Mesothelial cell of epicardium (in vitro differentiated cells): ENCODE measurements around the gene CPLX3. TPM values are rescaled to one million over a fixed set of nuclear protein-coding genes. Genes with fewer than 3 reads are reported as not detected.

Experiments
- DNase-seq, 2 experiments: peaks; one replicate each; pipeline ENCODE4 v3.0.0; 2021; ENCODE audit warnings: low spot score in 2 of 2; ENCODE audit not compliant: unreplicated experiment in 2 of 2
- H3K27ac Mint-ChIP-seq: 2 replicates; pipeline ENCODE4 v1.8.0; 2021; ENCODE audit warnings: mixed read lengths
- H3K27me3 Mint-ChIP-seq: 2 replicates; pipeline ENCODE4 v1.8.0; 2021; ENCODE audit warnings: low read depth, mixed read lengths
- H3K36me3 Mint-ChIP-seq: 2 replicates; pipeline ENCODE4 v1.8.0; 2021; ENCODE audit warnings: mixed read lengths
- H3K4me1 Mint-ChIP-seq: 2 replicates; pipeline ENCODE4 v1.8.0; 2021; ENCODE audit warnings: mixed read lengths
- H3K4me3 Mint-ChIP-seq: 2 replicates; pipeline ENCODE4 v1.8.0; 2021; ENCODE audit warnings: mild to moderate bottlenecking, moderate library complexity, mixed read lengths
- H3K9me3 Mint-ChIP-seq: 2 replicates; pipeline ENCODE4 v1.8.0; 2021; ENCODE audit warnings: mixed read lengths
- total RNA-seq: library from RNA; stranded (reverse); gene quantifications from 3 replicates; pipeline ENCODE4 v1.2.1, GENCODE V29; 2021
- TF ChIP-seq, protein P1 (sequence below): fragments of 200-600 bp; sonication (generic); IDR thresholded peaks from one replicate; pipeline ENCODE4 v1.5.0; 2021; ENCODE audit warnings: antibody characterized with exemption; ENCODE audit not compliant: unreplicated experiment

CPLX3 gene
- total RNA-seq, 1 donor from 2014 or later, result not detected

DNA sequence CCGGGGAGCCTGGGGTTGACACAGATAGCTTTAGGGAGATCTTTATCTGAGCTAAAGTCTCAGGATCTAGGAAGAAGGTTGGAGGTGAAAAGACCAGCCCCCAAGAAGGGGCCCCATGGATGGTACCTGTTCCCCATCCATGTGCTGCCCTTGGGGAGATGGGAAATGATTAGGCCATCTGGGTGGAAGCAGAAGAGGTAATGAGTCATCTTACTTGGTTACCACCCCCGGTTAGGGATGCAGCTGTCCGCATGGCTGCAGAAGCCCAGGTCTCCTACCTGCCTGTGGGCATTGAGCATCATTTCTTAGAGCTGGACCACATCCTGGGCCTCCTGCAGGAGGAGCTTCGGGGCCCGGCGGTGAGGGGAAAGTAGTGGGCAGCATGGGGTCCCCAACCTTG, 3.1 kb upstream of the CPLX3 start:
- Mint-ChIP-seq H3K36me3 (no peaks in the 10 kb centered on the region), H3K4me1 (peaks cover 2% of the 10 kb centered on the region), H3K27ac (no peak overlapping the region), H3K4me3 (no peak overlapping the region), H3K9me3 (no peaks in the 10 kb centered on the region), H3K27me3 (peaks cover 72% of the 10 kb centered on the region)
- TF ChIP-seq, protein P1, sequence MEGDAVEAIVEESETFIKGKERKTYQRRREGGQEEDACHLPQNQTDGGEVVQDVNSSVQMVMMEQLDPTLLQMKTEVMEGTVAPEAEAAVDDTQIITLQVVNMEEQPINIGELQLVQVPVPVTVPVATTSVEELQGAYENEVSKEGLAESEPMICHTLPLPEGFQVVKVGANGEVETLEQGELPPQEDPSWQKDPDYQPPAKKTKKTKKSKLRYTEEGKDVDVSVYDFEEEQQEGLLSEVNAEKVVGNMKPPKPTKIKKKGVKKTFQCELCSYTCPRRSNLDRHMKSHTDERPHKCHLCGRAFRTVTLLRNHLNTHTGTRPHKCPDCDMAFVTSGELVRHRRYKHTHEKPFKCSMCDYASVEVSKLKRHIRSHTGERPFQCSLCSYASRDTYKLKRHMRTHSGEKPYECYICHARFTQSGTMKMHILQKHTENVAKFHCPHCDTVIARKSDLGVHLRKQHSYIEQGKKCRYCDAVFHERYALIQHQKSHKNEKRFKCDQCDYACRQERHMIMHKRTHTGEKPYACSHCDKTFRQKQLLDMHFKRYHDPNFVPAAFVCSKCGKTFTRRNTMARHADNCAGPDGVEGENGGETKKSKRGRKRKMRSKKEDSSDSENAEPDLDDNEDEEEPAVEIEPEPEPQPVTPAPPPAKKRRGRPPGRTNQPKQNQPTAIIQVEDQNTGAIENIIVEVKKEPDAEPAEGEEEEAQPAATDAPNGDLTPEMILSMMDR, result no peak
- no peak for DNase-seq

DNA sequence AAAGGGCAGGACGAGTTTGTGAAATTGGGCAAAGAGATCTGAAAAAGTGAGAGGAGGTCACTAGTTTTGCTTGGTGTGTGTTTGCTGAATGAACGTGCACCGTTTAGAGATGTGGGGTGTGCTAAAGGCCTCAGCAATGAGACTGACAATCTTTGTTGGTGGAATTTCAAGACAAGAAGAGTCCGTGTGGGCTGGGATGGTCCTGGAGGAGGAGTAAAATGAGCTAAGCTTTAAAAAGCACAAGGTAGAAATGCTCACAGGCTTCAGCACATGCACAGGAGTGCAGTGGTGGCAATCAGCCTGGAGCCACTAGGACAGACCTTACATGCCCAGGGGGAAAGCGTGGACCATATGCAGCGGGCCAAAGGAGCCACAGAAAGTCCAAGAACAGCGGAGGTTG, 1.5 kb upstream of the CPLX3 start:
- H3K27ac Mint-ChIP-seq, result no peak overlapping the region
- no peaks in the 10 kb centered on the region for H3K9me3 Mint-ChIP-seq
- H3K4me3 Mint-ChIP-seq, result no peak overlapping the region
- TF ChIP-seq, protein P1, result no peak
- DNase-seq, result no peak
- H3K36me3 Mint-ChIP-seq, result no peaks in the 10 kb centered on the region
- peaks cover 78% of the 10 kb centered on the region for H3K27me3 Mint-ChIP-seq
- H3K4me1 Mint-ChIP-seq, result peaks cover 2% of the 10 kb centered on the region

DNA sequence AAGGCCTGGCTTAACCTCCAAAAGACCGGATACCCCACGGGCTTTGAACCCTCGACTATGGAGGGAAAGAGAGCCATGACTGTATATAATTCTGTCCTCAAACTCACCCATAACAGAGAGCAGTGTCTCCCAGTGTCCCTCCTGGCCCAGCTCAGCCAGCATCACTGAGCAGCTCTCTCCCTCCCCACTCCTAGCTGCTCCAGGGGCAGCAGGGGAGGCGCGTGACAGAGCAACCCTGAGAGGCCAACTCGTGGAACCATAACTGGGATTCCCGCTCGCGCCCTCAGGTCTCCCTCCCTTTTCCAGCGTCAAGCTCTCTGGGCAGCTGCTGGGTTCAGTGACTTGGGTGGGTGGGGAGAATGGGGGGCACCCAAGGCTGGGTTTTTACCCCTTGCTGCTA, 561 bp upstream of the CPLX3 start:
- no peaks in the 10 kb centered on the region for H3K36me3 Mint-ChIP-seq
- peaks cover 83% of the 10 kb centered on the region for H3K27me3 Mint-ChIP-seq
- TF ChIP-seq, protein P1, result no peak
- H3K4me1 Mint-ChIP-seq, result peaks cover 2% of the 10 kb centered on the region
- H3K27ac Mint-ChIP-seq, result no peak overlapping the region
- DNase-seq, result no peak
- H3K4me3 Mint-ChIP-seq, result no peak overlapping the region
- no peaks in the 10 kb centered on the region for H3K9me3 Mint-ChIP-seq

DNA sequence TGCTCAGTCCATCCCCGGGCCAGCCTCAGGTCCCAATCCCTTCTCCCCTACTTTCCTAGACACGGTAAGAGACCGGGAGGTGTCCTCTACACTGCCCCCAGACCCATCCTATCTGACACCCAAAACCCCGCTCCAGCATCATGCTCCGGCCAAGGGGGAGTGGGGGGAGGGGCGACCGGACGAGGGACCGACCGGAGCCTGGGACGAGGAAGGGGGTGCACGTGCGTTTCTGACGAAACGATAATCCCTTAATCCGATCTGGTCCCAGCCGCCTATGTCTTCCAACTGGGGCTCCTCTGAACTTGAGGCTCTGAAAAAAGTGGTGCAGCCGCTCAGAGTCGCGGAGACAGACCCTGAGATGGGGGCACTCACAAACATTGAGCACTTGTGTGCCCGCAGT, 494 bp downstream of the CPLX3 start:
- Mint-ChIP-seq H3K4me3 (no peak overlapping the region), H3K27ac (no peak overlapping the region), H3K9me3 (no peaks in the 10 kb centered on the region), H3K36me3 (no peaks in the 10 kb centered on the region), H3K27me3 (peaks cover 83% of the 10 kb centered on the region), H3K4me1 (peaks cover 2% of the 10 kb centered on the region)
- no peak for DNase-seq
- TF ChIP-seq, protein P1, result no peak

DNA sequence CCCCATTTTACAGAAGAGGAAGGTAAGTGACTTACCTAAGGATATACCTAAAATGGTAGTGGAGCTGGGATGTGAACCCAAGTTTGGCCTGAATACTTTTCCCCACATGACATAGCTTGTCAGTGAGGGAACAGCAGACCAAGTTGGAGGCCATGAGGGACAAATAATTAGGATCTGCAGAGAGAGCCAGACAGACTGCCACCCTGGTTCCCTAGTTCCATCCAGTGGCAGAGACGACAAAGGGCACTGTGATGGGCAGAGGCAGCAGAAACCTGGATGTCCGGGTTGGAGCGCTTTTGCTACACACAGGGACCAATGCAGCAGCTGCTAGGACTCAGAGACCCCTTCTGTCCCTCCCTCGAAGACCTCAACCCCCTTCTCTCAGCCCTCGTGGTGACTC, 1.2 kb downstream of the CPLX3 start:
- H3K27me3 Mint-ChIP-seq, result peaks cover 80% of the 10 kb centered on the region
- no peaks in the 10 kb centered on the region for H3K9me3 Mint-ChIP-seq
- H3K27ac Mint-ChIP-seq, result no peak overlapping the region
- no peak for DNase-seq
- H3K4me1 Mint-ChIP-seq, result peaks cover 2% of the 10 kb centered on the region
- H3K4me3 Mint-ChIP-seq, result no peak overlapping the region
- TF ChIP-seq, protein P1, result no peak
- no peaks in the 10 kb centered on the region for H3K36me3 Mint-ChIP-seq

DNA sequence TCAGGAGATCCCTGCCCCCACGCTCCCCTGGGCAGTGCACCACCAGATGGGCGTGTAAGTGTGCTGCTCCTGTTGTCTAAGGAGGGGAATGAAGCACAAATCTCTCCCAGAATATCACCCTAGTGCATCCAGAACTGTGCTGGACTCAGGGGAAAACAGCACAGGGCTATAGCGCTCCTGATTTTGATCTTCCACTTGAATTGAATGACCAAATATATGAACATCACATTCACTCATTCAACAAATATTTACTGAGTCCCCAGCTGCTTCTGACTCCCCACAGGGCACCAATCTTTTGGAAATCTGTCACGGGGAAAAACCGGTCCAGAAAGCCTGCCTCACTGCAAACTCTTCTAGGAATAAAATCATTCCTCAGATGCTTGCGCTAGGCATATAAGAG, 2.4 kb downstream of the CPLX3 start:
- peaks cover 2% of the 10 kb centered on the region for H3K4me1 Mint-ChIP-seq
- TF ChIP-seq, protein P1, result no peak
- no peaks in the 10 kb centered on the region for H3K9me3 Mint-ChIP-seq
- H3K36me3 Mint-ChIP-seq, result no peaks in the 10 kb centered on the region
- H3K27me3 Mint-ChIP-seq, result peaks cover 68% of the 10 kb centered on the region
- DNase-seq, result no peak
- no peak overlapping the region for H3K27ac Mint-ChIP-seq
- no peak overlapping the region for H3K4me3 Mint-ChIP-seq
